ENCODE results near the gene ARMC3.
"Not testable (repeated sequence)": the region's sequence is repeated elsewhere in the genome, so short reads cannot be mapped to it uniquely, and the experiment has no call there.

The ARMC3 gene

GRCh38 chr10:22899775-22900174 lies 28.1 kb upstream of the ARMC3 start:
- TF ChIP-seq ZFX (IDR thresholded peaks at IDR 0.05; ENCODE audit: borderline replicate concordance) (no peak), CTCF (IDR thresholded peaks at IDR 0.05) (no peak)
- no peak overlapping the region for H3K27ac ChIP-seq

GRCh38 chr10:22900841-22901601 lies 26.8 kb upstream of the ARMC3 start:
- no peak overlapping the region for H3K27ac ChIP-seq
- TF ChIP-seq ZFX (IDR thresholded peaks at IDR 0.05; ENCODE audit: borderline replicate concordance) (no peak), CTCF (IDR thresholded peaks at IDR 0.05) (no peak)

GRCh38 chr10:22902147-22902546 lies 25.7 kb upstream of the ARMC3 start:
- not testable (repeated sequence) for H3K27ac ChIP-seq

DNA sequence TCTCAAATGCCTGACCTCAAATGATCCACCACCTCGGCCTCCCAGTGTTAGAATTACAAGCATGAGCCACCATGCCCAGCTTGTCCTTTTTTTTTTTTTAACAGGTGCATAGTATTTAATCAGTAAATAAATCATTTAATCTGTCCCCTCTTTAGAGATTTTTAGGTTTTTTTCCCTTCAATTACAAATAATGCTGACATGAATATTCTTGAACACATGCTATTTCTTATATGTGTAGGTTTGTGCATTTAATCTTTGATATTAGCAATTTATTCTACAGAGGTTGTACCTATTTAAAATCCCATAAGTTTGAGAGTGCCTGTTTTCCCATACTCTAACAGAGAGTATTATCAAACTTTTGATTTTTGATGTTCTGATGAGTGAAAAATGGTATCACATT lies 24.2 kb upstream of the ARMC3 start:
- H3K27ac ChIP-seq = no peak overlapping the region
- TF ChIP-seq CTCF (IDR thresholded peaks at IDR 0.05) (no peak), ZFX (IDR thresholded peaks at IDR 0.05; ENCODE audit: borderline replicate concordance) (no peak)

GRCh38 chr10:22906767-22907166 lies 21.1 kb upstream of the ARMC3 start:
- TF ChIP-seq ZFX (IDR thresholded peaks at IDR 0.05; ENCODE audit: borderline replicate concordance) (no peak), CTCF (IDR thresholded peaks at IDR 0.05) (no peak)
- H3K27ac ChIP-seq = no peak overlapping the region

DNA sequence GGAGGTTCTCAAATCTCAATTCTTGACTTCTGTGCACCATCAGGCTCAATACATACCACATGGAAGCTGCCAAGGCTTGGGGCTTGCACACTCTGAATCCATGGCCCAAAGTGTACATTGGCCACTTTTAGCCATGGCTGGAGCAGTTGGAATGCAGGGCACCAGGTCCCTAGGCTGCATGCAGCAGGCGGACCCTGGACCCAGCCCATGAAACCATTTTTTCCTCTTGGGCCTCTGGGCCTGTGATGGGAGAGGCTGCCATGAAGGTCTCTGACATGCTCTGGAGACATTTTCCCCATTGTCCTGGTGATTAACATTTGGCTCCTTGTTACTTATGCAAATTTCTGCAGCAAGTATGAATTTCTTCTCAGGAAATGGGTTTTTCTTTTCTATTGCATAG lies 19.0 kb upstream of the ARMC3 start:
- no peak overlapping the region for H3K27ac ChIP-seq
- TF ChIP-seq CTCF (IDR thresholded peaks at IDR 0.05) (no peak), ZFX (IDR thresholded peaks at IDR 0.05; ENCODE audit: borderline replicate concordance) (no peak)

- not testable (repeated sequence) for H3K27ac ChIP-seq
Observed at GRCh38 chr10:22909673-22910072, 18.2 kb upstream of the ARMC3 start.

- no peak for TF ChIP-seq ZFX (IDR thresholded peaks at IDR 0.05; ENCODE audit: borderline replicate concordance)
- no peak for TF ChIP-seq CTCF (IDR thresholded peaks at IDR 0.05)
- H3K27ac ChIP-seq = no peak overlapping the region
Observed at GRCh38 chr10:22911067-22911466, 16.8 kb upstream of the ARMC3 start.

Measured in 22Rv1 (cell line).